Body of pancreas (tissue), 4 donors: ENCODE measurements around the gene SFXN5. TPM values are rescaled to one million over a fixed set of nuclear protein-coding genes. Genes with fewer than 3 reads are reported as not detected.

Experiments used
- ATAC-seq: fragments of 150-250 bp; one replicate; pipeline ENCODE4 v1.9.1; 2016
- DNase-seq, 4 donors: peaks; one replicate each; pipeline ENCODE4 v3.0.0-alpha.2; 2019
- H3K27ac ChIP-seq, 4 donors: fragments of 200-600 bp; sonication (generic); 1 replicate in 3 of 4; 2 replicates in 1 of 4; pipeline versions ENCODE4 v1.5.1 to v1.6.1; 2016 to 2019; ENCODE audit warnings: mild to moderate bottlenecking in 1 of 4, mixed read lengths in 1 of 4, moderate library complexity in 1 of 4
- H3K27me3 ChIP-seq, 2 donors: fragments of 200-600 bp; sonication (generic); one replicate each; pipeline ENCODE4 v1.6.0; 2016; ENCODE audit warnings: mild to moderate bottlenecking in 1 of 2
- H3K36me3 ChIP-seq, 2 donors: fragments of 200-600 bp; sonication (generic); replicated peaks in 1 of 2; 2 replicates each; pipeline ENCODE4 v1.5.1; 2016; ENCODE audit warnings: low read depth in 2 of 2; ENCODE audit not compliant: insufficient read depth in 1 of 2
- H3K4me1 ChIP-seq: fragments of 200-600 bp; sonication (generic); one replicate; pipeline ENCODE4 v1.6.0; 2016
- H3K4me3 ChIP-seq, 2 donors: fragments of 200-600 bp; sonication (generic); 1 replicate in 1 of 2; 2 replicates in 1 of 2; pipeline ENCODE4 v1.5.1; 2016 to 2019
- H3K9me3 ChIP-seq, 3 donors: fragments of 200-600 bp; sonication (generic); 1 replicate in 2 of 3; 2 replicates in 1 of 3; pipeline ENCODE4 v1.5.1; 2016
- CTCF ChIP-seq, 7 experiments: fragments of 450-650 bp in 4 of 7; fragments of 200-600 bp in 3 of 7; sonication (generic) in 3 of 7; IDR thresholded peaks; one replicate each; pipeline ENCODE4 v1.5.1; 2016 to 2019; ENCODE audit warnings: antibody characterized with exemption in 7 of 7
- POLR2A ChIP-seq, 3 donors: fragments of 450-650 bp; IDR thresholded peaks; one replicate each; pipeline ENCODE4 v1.6.1; 2016; ENCODE audit warnings: antibody characterized with exemption in 3 of 3, mild to moderate bottlenecking in 2 of 3
- WGBS, 2 donors: methylation state at CpG; one replicate each; pipeline ENCODE4 v1.1.5; 2017; 5-methylcytosine and 5-hydroxymethylcytosine counted together
- intact Hi-C: fragments of 100-400 bp; cut with DNase I; formaldehyde crosslinking; loops from one replicate; pipeline ENCODE4 v1.15.1; 2023
- total RNA-seq, 2 donors: library from RNA; depleted of rRNA; stranded (reverse); fragments of >200 nt; gene quantifications; one replicate each; pipeline ENCODE4 v1.1.0, GENCODE V29; 2016

SFXN5 gene
- total RNA-seq, 2 donors from 2014 or later, result 4.3 to 5.4 TPM

- H3K27ac ChIP-seq, result no peak overlapping the region
- no peak for ATAC-seq
These were observed 50.7 kb downstream of the SFXN5 start for GRCh38 chr2:73020657-73021370.

GRCh38 chr2:73020306-73020656 lies 51.2 kb downstream of the SFXN5 start:
- Histone ChIP-seq H3K27ac (no peak overlapping the region), H3K27me3 (no peaks in the 10 kb centered on the region), H3K9me3 (no peaks in the 10 kb centered on the region), H3K4me3 (no peak overlapping the region), H3K36me3 (no peaks in the 10 kb centered on the region), H3K4me1 (no peaks in the 10 kb centered on the region)
- TF ChIP-seq POLR2A (IDR thresholded peaks at IDR 0.05) (no peak), CTCF (IDR thresholded peaks at IDR 0.05) (no peak)
- DNase-seq, result no peak
- no peak for ATAC-seq
- intact Hi-C loops, result no loop called here
- WGBS, 2 donors, result 89 to 91% methylated on average over 8 of the region's 8 CpGs

More at GRCh38 chr2:73020657-73021370, 50.7 kb downstream of the SFXN5 start:
- intact Hi-C loops, result no loop called here
- Histone ChIP-seq H3K4me3 (no peak overlapping the region), H3K27me3 (no peaks in the 10 kb centered on the region), H3K9me3 (no peaks in the 10 kb centered on the region), H3K4me1 (no peaks in the 10 kb centered on the region), H3K36me3 (no peaks in the 10 kb centered on the region)
- no peak for TF ChIP-seq POLR2A (IDR thresholded peaks at IDR 0.05)
- no peak for TF ChIP-seq CTCF (IDR thresholded peaks at IDR 0.05)
- DNase-seq, result no peak
- WGBS, 2 donors, result 79 to 88% methylated on average over 9 to 12 of the region's 12 CpGs

- Histone ChIP-seq H3K4me3 (no peak overlapping the region), H3K27ac (no peak overlapping the region), H3K27me3 (no peaks in the 10 kb centered on the region), H3K4me1 (no peaks in the 10 kb centered on the region), H3K9me3 (no peaks in the 10 kb centered on the region), H3K36me3 (no peaks in the 10 kb centered on the region)
- DNase-seq (no peak), ATAC-seq (no peak)
- 77 to 78% methylated on average over 2 of the region's 2 CpGs for WGBS, 2 donors
- no peak for TF ChIP-seq CTCF (IDR thresholded peaks at IDR 0.05)
- TF ChIP-seq POLR2A (IDR thresholded peaks at IDR 0.05), result no peak
- intact Hi-C loops, result no loop called here
These were observed 53.2 kb downstream of the SFXN5 start for GRCh38 chr2:73018188-73018825.

- no peak overlapping the region for H3K27ac ChIP-seq
- no peak for ATAC-seq
- no peak overlapping the region for H3K4me3 ChIP-seq
- H3K36me3 ChIP-seq, result no peaks in the 10 kb centered on the region
- no peak for TF ChIP-seq POLR2A (IDR thresholded peaks at IDR 0.05)
- TF ChIP-seq CTCF (IDR thresholded peaks at IDR 0.05), result no peak
- H3K9me3 ChIP-seq, result no peaks in the 10 kb centered on the region
- H3K4me1 ChIP-seq, result no peaks in the 10 kb centered on the region
- intact Hi-C loops, result no loop called here
- 93 to 95% methylated on average over 3 of the region's 3 CpGs for WGBS, 2 donors
- H3K27me3 ChIP-seq, result no peaks in the 10 kb centered on the region
- DNase-seq, result no peak
These were observed 57.6 kb downstream of the SFXN5 start for GRCh38 chr2:73013936-73014335.
